PC-3 (cell line): ENCODE measurements around the gene ARL13B.

Experiments
- EZH2 ChIP-seq: fragments of 300-600 bp; sonication (generic); IDR thresholded peaks from one replicate; pipeline ENCODE4 v1.6.1; 2017; ENCODE audit warnings: antibody characterized with exemption, mild to moderate bottlenecking, low read length; ENCODE audit not compliant: unreplicated experiment
- EZH2phosphoT487 ChIP-seq: fragments of 300-600 bp; sonication (generic); IDR thresholded peaks from 2 replicates; pipeline ENCODE4 v1.6.1; 2018; ENCODE audit warnings: mild to moderate bottlenecking, antibody characterized with exemption, low read length, borderline replicate concordance
- TF ChIP-seq, protein P1 (sequence below): fragments of 300-600 bp; sonication (generic); conservative IDR thresholded peaks from 2 replicates; pipeline ENCODE4 v1.5.1; 2017; ENCODE audit warnings: antibody characterized with exemption, low read depth, mild to moderate bottlenecking, low read length

DNA sequence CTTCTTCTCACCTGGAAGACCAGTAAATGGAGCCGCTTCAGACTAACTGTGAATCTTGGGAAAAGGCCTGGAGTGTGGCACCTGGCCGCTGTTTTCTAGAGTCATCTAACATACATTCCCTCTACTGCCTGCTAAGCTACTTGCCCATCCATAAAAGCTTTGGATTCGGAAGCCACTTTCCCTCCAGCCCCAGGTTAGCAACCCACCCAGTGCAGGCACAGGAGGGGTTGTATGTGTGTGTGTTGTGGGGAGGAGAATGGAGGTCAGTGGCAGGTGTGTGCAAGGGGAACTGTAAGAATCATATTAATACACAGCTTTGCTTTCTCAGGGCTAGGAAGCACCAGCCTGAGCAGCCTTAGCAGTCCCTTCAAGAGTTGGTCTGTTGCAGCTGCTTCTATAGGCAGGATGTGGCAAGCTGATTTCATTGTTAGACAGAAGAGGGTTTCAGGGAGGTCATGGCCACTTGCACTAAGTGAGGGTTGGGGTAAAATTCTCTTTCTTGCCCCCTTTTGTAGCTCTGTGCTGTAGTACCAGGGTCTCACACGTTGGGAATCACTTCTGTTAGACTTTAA lies 91.8 kb downstream of the ARL13B start:
- TF ChIP-seq EZH2, result no peak
- TF ChIP-seq, protein P1, sequence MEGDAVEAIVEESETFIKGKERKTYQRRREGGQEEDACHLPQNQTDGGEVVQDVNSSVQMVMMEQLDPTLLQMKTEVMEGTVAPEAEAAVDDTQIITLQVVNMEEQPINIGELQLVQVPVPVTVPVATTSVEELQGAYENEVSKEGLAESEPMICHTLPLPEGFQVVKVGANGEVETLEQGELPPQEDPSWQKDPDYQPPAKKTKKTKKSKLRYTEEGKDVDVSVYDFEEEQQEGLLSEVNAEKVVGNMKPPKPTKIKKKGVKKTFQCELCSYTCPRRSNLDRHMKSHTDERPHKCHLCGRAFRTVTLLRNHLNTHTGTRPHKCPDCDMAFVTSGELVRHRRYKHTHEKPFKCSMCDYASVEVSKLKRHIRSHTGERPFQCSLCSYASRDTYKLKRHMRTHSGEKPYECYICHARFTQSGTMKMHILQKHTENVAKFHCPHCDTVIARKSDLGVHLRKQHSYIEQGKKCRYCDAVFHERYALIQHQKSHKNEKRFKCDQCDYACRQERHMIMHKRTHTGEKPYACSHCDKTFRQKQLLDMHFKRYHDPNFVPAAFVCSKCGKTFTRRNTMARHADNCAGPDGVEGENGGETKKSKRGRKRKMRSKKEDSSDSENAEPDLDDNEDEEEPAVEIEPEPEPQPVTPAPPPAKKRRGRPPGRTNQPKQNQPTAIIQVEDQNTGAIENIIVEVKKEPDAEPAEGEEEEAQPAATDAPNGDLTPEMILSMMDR, result no peak
- no peak for TF ChIP-seq EZH2phosphoT487
